PC-3 (cell line): ENCODE measurements around the gene UGGT1.

Source experiments
- CTCF ChIP-seq: fragments of 300-600 bp; sonication (generic); conservative IDR thresholded peaks from 2 replicates; pipeline ENCODE4 v1.5.1; 2017; ENCODE audit warnings: antibody characterized with exemption, low read depth, mild to moderate bottlenecking, low read length
- EZH2 ChIP-seq: fragments of 300-600 bp; sonication (generic); IDR thresholded peaks from one replicate; pipeline ENCODE4 v1.6.1; 2017; ENCODE audit warnings: antibody characterized with exemption, mild to moderate bottlenecking, low read length; ENCODE audit not compliant: unreplicated experiment
- EZH2phosphoT487 ChIP-seq: fragments of 300-600 bp; sonication (generic); IDR thresholded peaks from 2 replicates; pipeline ENCODE4 v1.6.1; 2018; ENCODE audit warnings: mild to moderate bottlenecking, antibody characterized with exemption, low read length, borderline replicate concordance

GRCh38 chr2:128177315-128177714, 86.3 kb downstream of the UGGT1 start:
- no peak for TF ChIP-seq CTCF
- no peak for TF ChIP-seq EZH2phosphoT487
- TF ChIP-seq EZH2, result no peak
